Measurements from ENCODE around the gene IFT122.

The IFT122 gene

DNA sequence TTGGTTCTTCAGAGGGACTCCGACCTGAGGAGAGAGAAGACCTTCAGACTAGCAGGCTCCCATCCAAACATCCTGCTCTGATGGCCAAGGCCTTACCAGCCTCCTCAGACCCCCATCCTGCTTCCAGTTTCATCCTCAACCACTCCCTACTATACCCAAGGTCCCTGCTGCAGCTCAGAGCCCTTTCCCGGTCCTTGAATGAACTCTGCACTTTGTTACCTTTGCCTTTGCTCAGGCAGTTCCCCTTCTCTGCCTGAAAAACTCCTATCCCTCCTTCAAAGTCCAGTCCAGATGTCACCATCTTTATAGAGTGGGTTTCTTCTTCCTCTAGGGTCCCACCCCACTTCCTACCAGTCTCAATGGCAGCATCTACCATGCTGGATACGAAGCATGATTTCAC, 24.6 kb upstream of the IFT122 start:
- no peak for DNase-seq

DNA sequence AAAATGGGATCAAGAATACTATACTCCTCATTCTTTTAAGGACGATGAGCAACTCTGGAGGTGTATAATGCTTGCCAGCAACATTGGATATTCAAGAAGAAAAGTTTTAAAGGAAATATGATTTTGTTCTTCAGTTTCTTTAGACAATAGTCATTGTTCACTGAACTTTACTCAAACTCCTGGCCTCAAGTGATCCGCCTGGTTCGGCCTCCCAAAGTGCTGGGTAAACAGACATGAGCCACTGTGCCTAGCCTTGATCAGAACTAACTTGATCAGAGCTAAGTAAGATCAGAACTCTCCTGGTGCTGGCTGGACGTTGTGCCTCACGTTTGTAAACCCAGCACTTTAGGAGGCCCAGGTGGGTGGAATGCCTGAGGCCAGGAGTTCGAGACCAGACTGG, 24.2 kb upstream of the IFT122 start:
- no peak for DNase-seq

DNA sequence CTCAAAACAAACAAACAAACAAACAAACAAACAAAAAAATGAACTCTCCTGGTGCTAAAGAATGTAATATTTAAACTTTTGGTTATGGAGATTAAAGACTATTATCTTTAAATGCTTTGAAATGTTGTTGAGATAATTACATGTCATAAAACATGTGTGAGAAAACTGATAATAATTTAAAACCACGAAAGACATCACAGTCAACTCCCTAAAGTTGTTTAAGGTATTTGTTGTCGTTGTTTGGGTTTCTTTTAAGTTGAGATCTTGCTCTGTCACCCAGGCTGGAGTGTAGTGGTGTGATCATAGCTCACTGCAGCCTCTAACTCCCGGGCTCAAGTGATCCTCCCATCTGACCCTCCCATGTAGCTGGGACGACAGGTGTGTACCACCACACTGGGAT, 23.6 kb upstream of the IFT122 start:
- no peak for DNase-seq

DNA sequence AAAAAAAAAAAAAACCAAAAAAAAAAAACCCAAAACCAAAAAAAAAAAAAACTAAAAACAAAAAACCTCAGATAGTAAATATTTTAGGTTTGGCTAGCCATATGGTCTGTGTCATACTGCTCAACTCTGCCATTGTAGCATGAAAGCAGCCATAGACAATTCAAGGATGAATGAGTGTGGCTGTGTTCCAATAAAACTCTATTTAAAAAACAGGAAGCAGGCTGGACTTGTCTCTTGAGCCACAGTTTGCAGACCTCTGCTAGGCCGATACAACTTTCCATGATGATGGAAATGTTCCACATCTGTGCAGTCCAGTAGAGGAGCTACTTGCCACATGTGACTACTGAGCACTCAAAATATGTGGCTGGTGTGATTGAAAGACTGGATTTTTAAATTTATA, 22.7 kb upstream of the IFT122 start:
- peak; percentile 1 for DNase-seq

DNA sequence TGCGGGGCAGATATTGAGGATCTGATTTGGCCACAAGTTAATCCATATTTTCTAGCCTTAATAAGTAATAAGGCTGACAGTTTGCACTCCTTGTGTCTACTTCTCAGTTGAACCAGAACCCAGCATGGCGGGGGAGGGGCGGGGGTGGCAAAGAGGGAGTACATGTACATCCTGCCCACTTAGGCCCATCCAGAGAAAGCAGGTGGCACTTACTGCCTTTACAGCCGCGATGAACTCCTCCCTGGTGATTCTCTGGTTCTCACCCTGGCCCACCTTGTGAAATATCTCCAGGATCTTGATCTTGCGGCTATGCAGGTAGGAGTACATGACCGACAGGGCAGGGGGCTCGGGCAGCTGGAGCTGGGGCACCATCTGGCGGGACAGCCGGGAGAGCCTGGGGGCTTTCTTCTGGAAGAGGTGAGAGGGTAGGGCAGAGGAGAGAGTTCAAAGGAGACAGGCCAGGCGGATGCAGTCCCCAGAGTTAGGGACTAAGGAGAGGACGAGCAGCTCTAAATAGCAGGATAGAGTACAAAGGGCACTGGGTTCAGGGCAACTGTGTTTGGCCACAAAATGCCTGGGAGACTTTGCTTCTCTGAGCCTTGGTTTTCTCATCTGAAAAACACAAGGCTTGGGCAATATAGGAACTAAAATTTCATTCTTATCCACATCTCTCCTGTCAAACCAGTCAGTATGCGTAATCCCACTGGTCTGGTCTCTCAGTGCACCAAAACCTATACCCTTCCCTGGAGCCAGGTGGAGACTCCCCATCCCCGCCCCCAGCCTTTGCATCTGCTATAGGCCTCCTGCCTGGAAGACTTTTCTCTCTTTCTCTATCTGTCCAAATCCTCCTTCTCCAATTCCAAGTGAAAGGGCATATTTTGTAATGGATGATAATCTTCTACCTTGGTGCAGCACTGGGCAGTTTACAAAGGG, 21.7 kb upstream of the IFT122 start:
- no peak for DNase-seq

DNA sequence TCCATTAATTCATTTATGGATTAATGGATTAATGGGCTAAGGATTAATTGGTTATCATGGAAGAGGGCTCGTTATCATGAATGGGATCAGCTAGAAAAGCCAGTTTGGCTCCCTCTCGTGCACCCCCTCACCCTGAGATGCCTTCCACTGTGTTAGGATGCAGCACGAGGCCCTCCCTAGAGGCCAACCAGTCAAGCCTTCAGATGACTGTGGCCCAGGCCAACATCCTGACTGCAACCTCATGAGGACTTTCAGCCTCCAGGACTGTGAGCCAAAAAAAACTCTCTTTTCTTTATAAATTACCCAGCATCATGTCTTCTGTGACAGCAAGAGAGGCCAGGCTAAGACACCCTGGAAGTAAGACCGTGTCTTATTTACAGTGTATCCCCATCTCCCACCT, 20.5 kb upstream of the IFT122 start:
- no peak for DNase-seq

DNA sequence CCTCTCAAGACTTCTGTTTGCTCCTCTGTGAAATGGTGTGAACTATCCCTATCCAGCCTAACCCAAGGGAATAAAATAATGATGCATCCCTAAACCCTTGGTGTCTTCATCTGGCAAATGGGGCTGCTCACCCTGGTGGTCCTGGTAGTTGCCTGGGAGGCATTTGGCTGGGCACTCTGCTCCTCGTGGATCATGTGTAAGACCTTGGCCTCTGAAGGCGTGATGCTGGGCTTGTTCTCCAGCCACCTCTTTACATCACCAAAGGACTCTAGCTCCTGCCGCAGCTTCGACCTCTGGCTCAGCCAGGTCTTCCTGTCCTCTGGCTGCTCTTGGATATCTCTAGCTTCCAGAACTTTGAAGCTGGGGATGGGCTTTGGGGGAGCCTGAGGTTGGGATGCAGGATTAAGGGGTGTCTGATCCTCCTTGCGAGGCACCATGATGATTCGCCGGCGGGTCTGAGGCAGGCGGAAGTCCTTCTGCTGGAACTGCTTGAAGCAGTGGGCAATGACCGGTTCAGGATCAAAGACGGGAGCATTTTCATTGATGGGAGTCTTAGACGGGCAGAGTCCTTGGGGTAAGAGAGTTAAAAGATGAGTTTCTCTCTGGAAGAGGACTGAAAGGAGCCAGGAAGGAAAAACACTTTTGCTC, 18.7 kb upstream of the IFT122 start:
- DNase-seq: no peak

DNA sequence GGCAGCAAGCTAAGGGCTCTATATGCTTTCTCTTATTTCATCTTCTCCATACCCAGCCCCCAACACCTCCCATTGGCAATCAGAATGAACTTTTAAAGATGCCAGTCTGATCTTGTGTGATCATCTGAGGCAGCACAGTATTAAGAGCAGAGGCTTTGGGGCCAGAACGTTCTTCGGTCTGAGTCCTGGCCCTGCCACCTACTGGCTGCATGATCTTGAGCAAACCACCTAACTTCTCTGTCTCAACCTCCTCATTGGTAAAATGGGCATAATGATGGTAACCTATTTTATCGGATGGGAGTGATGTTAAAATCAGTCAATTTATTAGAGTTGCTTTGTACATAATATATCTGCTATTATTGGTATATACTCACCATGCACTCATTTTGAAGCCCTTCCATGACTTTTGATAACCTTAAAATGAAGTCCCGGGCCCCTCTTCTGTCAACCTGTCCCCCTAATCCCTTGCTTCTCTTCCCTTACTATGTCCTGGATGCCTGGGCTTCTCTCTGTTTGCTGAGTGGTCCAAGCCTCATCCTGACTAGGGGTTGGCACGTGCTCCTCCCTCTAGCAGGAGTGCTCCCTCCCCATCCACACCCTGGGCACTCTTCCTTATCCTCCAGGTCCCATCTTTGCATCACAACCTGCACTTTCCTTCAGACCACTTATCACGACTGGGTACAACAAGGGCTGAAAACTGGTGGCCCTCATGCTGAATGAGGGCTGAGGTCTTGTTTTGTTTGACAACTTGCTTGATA, 17.9 kb upstream of the IFT122 start:
- no peak for DNase-seq

DNA sequence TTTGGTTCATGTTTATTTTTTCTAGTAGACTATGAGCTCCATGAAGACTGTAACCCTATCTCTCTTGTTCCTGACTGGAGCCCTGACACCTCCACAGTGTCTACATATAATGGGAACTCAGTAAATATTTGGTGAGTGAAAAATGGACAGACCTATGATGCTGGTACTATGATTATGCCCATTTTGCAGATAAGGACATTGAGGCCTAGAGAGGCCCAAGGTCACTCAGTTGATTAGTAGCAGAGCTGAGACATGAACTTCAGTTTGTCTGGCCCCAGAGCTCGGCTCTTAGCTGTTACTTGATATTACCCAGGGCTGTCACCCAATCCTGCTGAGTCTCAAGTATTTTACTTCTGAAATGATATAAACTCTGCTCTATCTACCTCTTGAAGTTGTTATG, 17.1 kb upstream of the IFT122 start:
- no peak for DNase-seq

DNA sequence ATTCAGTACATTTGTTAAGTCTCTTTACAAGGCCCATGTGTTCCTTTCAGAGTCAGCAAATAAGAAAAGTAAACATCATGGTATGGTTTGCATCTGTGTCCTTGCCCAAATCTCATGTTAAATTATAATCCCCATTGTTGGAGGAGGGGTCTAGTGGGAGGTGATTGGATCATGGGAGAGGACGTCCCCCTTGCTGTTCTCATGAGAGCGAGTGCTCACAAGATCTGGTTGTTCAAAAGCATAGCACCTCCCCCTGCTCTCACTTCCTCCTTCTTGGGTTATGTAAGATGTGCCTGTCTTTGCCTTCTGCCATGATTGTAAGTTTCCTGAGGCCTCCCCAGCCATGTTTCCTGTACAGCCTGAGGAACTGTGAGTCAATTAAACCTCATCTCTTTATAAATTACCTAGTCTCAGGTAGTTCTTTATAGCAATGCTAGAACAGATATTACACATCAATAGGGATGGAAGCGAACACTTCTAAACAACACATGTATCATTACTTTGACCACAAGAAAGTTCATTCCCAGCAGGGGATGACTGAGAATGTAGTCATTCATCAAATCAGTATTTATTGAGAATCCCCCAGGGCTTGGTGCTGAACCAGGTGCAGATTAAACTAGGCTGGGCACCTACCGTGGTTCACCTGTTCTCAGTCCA, 15.7 kb upstream of the IFT122 start:
- no peak for DNase-seq

DNA sequence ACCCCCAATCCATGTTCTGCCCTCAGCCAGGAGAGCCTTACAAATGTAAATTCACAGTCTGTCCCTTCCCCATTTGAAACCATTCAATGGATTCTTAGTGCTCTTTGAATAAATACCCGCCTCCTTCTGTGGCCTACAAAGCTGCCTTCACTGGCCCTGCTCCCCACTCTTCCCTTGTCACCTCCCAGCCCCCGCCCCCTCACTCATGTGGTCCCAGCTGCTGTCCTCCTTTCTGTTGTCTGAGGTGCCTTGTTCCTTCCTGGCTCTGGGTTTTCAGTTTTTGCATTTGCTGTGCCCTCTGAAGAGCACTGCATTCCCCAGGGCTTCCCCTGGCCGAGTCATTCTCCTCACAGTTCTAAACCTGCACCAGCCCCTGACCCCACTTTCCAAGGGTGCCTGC, 14.8 kb upstream of the IFT122 start:
- no peak for DNase-seq

DNA sequence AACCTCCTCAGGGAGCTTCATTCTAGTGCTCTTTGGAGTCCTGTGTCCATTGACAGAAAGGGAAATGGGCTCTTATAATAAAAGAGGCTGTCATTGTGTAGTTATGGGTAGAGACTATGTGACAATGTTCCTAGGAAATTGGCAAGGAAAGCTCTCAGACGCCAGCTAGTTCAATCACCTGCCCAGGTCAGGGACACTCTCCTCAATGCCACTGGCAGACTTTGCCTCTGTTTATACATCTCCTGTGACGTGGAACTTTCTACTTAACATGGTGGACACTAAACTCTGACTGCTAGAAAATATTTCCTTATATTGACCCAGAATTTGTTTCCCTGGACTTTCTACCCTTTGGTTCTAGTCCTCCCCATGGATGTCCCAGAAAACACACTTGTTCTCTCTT, 14.4 kb upstream of the IFT122 start:
- DNase-seq: no peak

DNA sequence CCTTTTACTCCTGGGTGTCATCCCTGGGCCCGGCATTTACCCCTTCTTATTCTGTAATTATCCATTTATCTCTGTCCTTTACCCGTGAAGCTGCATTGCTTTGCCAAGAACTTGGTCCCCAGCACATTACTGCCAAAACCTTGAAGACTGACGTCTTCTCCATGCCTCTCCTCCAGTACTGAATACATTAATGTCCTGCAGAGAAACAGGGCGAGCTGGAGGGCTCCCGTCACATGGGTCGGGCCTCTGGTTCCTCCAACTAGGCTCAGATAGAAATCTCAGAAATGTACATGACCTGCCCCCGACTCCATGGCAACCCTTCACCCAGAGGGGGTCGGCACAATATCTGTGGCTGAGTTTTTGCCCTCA, 12.0 kb upstream of the IFT122 start:
- no peak for DNase-seq

DNA sequence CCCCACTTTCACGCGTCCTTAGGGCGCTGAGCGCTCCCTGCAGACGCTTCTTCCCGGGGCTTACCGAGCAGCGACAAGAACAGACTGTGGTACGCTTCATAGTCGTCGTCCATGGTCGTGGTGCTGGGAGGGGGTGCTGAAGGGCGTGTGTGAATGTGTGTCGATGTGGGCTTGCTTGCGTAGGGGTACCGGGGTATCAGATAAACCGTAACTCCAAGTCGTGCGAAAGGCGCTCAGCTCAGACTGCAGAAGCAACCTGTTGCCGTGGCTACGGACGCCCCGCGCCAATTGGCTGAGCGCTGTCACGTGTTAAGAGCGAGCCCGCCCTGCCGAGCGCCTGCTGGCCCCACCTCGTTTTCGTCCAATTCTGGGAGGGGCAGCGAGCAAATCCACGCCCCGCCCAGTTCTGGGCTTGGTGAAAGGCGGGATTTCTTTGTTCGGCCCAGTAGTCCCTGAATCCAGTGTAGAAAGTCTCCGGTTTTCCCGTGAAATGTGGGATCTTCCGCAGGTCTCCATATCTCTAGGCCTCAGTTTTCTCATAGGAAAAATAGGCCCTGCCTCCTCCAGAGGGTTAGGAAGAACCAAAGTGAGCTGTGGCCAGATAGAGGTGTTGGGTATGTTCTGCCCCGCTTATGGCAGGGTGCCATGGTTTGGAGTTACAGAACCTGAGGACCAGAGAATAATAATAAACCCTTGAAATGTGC, 11.5 kb upstream of the IFT122 start, which contains the start of gene EFCAB12:
EFCAB12 (minus strand) TSS at position 261 of the 704 bp plus-strand sequence; CDS start at position 113, 148 bp downstream.
- peak; percentile 87 for DNase-seq

DNA sequence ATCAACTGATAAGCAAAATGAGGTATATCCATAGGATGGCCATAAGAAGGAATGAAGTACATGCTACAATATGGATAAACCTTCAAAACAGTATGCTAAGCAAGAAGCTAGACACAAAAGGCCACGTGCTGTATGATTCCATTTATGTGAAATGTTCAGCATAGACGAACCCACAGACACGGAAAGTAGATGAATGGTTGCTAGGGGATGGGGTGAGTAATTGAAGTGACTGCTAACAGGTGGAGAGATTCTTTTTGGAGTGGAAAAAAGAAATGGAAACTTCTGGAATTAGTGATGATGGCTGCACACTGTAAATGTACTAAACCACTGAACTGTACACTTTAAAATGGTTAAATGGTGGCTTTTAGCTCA, 11.0 kb upstream of the IFT122 start:
- DNase-seq: no peak

DNA sequence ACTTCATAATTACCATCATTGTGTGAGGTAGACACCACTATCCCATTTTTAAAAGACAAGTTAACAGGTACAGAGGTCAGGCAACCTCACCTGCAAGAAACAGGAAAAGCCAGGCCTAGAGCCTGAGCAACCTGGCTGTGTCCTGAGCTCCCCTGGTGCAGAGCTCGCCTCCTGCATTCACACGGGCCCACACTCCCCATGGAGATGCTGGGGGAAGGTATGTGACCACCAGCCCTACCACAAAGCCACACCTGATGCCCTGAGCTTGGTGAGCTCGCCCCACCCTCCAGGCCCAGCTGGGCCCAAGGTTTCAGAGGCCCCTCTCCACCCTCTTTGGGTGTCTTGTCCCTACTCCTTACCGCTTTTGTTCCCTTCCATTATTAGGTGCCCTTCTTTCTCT, 10.4 kb upstream of the IFT122 start:
- no peak for DNase-seq

DNA sequence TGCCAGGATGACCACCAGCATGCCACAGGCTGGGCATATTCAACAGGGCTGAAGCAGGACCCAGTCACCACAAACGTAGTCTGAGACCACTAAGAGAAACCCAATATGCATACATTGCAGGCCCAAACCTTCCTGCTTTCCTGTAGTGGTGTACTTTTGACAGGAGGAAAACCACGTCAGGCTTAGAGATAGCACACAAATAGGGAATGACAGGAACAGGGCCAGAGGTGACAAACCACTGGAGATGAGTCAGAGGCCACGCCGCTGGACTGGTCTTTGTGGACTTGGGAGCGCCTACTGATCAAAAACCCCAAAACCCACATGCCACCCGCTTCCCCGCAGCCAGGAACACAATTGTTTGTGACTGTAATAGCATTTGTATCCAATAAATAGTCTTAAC, 8.0 kb upstream of the IFT122 start:
- no peak for DNase-seq

DNA sequence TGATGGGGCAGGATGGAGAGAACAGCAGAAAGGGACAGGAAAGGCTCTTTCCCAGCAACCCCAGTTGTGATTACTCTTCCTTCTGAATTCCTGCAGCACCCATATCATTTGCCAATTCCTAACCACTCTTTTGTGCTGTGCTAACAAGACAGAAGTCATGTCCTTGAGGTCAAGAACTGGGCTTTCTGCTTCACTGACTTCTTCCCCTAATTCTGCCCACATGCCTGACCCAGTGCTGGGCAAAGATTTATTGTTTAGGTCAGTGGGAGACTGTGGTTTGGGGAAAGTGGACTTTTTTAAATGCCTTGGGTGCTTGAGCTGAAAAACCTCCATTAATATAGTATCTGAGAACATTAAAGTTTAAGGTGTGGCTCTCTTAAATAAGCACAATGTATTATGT, 7.4 kb upstream of the IFT122 start:
- no peak for DNase-seq

DNA sequence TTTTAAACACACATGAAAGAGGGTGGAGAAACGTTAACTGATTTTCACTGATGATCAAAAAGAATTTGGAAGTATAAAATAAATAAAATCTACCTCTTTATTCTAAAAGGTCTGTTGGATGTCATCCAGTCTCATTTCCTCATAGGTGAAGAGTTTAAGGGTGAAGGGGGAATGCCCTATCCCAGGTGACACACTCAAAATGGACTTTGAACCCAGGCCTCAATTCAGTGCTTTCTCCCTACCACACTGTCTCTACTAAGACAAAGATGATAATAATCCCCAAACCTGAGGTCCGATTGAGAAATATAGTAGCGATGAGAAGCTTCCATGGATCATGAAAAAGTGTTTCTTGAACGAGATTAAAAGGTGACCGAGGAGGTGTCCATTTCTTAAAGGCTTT, 6.5 kb upstream of the IFT122 start:
- DNase-seq: no peak

DNA sequence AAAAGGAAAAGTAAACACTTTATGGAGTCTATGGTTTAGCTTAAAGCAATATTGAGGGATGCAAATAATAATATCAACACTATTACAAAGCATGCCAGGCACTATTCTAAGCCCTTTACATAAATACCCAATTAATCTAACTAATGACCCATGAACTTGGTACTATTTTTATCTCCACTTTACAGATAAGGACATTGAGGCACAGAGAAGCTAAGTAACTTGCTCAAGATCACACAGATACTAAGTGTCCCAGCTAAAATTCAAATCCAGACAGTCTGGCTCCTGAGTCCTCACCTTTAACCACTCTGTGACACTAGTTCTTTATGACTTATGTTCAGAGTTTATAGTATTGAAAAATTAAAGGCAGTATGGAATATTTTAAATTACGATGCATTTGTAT, 5.9 kb upstream of the IFT122 start:
- DNase-seq: no peak

DNA sequence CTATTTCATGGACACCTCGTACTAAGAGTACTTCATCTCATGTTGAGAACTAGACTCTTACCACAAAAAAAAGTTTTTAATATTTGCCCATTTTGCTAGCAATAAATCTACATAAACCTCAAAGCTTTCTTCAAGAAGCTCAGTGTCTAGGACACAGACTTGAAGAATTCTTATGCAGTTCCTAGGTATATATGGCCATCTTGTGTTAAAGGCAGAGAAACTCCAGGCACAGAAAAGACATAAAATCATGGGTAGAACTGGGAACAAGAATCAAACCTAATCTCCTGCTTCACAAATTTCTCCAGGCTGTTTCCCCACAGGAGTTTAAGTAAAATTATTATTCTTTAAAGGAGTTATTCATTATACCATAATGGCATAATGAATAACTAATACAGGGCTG, 4.7 kb upstream of the IFT122 start:
- no peak for DNase-seq

DNA sequence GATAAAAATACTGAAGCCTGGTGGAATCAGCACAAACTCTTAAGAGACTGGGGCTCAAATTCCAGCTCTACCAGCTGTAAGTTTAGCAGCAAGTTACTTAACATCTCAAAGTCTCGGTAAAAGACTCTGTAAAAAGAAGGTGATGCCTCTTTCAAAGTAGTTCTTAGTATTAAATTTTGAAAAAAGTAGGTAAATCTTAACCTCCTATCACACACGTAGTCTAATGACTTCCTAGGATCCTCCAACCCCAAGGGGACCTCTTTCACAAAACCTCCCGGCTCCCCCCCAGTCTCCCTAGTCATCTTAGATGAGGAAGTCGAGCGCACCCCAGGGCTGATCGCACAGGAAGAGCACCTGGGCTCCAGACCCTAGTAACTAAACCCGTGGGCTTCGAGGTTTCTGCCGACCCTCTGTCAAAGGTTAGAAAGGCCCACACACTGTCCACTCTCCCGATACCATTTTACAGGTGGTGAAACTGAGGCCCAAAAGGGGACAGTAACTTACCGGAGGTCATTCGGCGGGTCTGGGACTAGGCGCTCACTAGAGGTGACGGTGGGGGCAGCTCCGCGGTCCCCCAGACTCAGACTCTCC, 703 bp upstream of the IFT122 start:
- no peak for DNase-seq
